ENCODE measurements around the gene NAT10.

Gene NAT10

GRCh38 chr11:34155057-34155756 lies 49.8 kb downstream of the NAT10 start:
- no peak overlapping the region for H3K4me3 ChIP-seq
- TF ChIP-seq POLR2AphosphoS5 (IDR thresholded peaks at IDR 0.05; ENCODE audit: borderline replicate concordance, low read depth, low read length) (no peak), FOXP2 (optimal IDR thresholded peaks at IDR 0.05; ENCODE audit: control extremely low read depth, extremely low read length, insufficient read depth) (no peak), EZH2 (IDR thresholded peaks at IDR 0.05) (no peak)
- no peak overlapping the region for H3K9ac ChIP-seq (ENCODE audit: insufficient read length)
- peaks cover 60% of the 10 kb centered on the region for H3K36me3 ChIP-seq (ENCODE audit: insufficient read depth, low read length)
- H3K27ac ChIP-seq = peak overlapping the region; percentile 42; the same call in 1 of the 2 replicates
- DNase-seq (ENCODE audit: low read depth, low spot score) = no peak
- no peaks in the 10 kb centered on the region for H3K9me3 ChIP-seq (ENCODE audit: low read depth, low read length)

- Histone ChIP-seq H3K9ac (ENCODE audit: insufficient read length) (no peak overlapping the region), H3K36me3 (ENCODE audit: insufficient read depth, low read length) (peaks cover 58% of the 10 kb centered on the region), H3K27ac (peak overlapping the region; percentile 42; the same call in 1 of the 2 replicates), H3K4me3 (no peak overlapping the region), H3K9me3 (ENCODE audit: low read depth, low read length) (no peaks in the 10 kb centered on the region)
- DNase-seq (ENCODE audit: low read depth, low spot score) = no peak
- TF ChIP-seq EZH2 (IDR thresholded peaks at IDR 0.05) (no peak), FOXP2 (optimal IDR thresholded peaks at IDR 0.05; ENCODE audit: control extremely low read depth, extremely low read length, insufficient read depth) (no peak), POLR2AphosphoS5 (IDR thresholded peaks at IDR 0.05; ENCODE audit: borderline replicate concordance, low read depth, low read length) (no peak)
Measured at GRCh38 chr11:34155757-34156062, 50.3 kb downstream of the NAT10 start.

GRCh38 chr11:34157163-34157562 lies 51.7 kb downstream of the NAT10 start:
- no peaks in the 10 kb centered on the region for H3K9me3 ChIP-seq (ENCODE audit: low read depth, low read length)
- H3K9ac ChIP-seq (ENCODE audit: insufficient read length) = no peak overlapping the region
- H3K27ac ChIP-seq = no peak overlapping the region
- TF ChIP-seq POLR2AphosphoS5 (IDR thresholded peaks at IDR 0.05; ENCODE audit: borderline replicate concordance, low read depth, low read length) = no peak
- DNase-seq (ENCODE audit: low read depth, low spot score) = no peak
- no peak overlapping the region for H3K4me3 ChIP-seq
- H3K36me3 ChIP-seq (ENCODE audit: insufficient read depth, low read length) = peaks cover 57% of the 10 kb centered on the region; the same call in 1 of the 2 replicates

GRCh38 chr11:34158661-34159060 lies 53.2 kb downstream of the NAT10 start:
- no peak for DNase-seq (ENCODE audit: low read depth, low spot score)
- Histone ChIP-seq H3K27ac (no peak overlapping the region), H3K9me3 (ENCODE audit: low read depth, low read length) (no peaks in the 10 kb centered on the region), H3K36me3 (ENCODE audit: insufficient read depth, low read length) (peaks cover 67% of the 10 kb centered on the region; the same call in 1 of the 2 replicates), H3K9ac (ENCODE audit: insufficient read length) (no peak overlapping the region), H3K4me3 (no peak overlapping the region)
- no peak for TF ChIP-seq EZH2 (IDR thresholded peaks at IDR 0.05)
- TF ChIP-seq FOXP2 (optimal IDR thresholded peaks at IDR 0.05; ENCODE audit: control extremely low read depth, extremely low read length, insufficient read depth) = no peak
- no peak for TF ChIP-seq POLR2AphosphoS5 (IDR thresholded peaks at IDR 0.05; ENCODE audit: borderline replicate concordance, low read depth, low read length)

GRCh38 chr11:34160049-34160721 lies 54.8 kb downstream of the NAT10 start:
- TF ChIP-seq EZH2 (IDR thresholded peaks at IDR 0.05) (no peak), FOXP2 (optimal IDR thresholded peaks at IDR 0.05; ENCODE audit: control extremely low read depth, extremely low read length, insufficient read depth) (no peak), POLR2AphosphoS5 (IDR thresholded peaks at IDR 0.05; ENCODE audit: borderline replicate concordance, low read depth, low read length) (no peak)

GRCh38 chr11:34160791-34161190 lies 55.4 kb downstream of the NAT10 start:
- H3K36me3 ChIP-seq (ENCODE audit: insufficient read depth, low read length) = peaks cover 64% of the 10 kb centered on the region; the same call in 1 of the 2 replicates
- no peak for DNase-seq (ENCODE audit: low read depth, low spot score)

More at GRCh38 chr11:34160049-34160721, 54.8 kb downstream of the NAT10 start:
- no peak overlapping the region for H3K27ac ChIP-seq
- no peak for DNase-seq (ENCODE audit: low read depth, low spot score)
- H3K4me3 ChIP-seq = no peak overlapping the region
- peaks cover 64% of the 10 kb centered on the region; the same call in 1 of the 2 replicates for H3K36me3 ChIP-seq (ENCODE audit: insufficient read depth, low read length)
- no peak overlapping the region for H3K9ac ChIP-seq (ENCODE audit: insufficient read length)
- H3K9me3 ChIP-seq (ENCODE audit: low read depth, low read length) = no peaks in the 10 kb centered on the region

GRCh38 chr11:34161361-34161760 lies 55.9 kb downstream of the NAT10 start:
- H3K27ac ChIP-seq = no peak overlapping the region
- no peaks in the 10 kb centered on the region for H3K9me3 ChIP-seq (ENCODE audit: low read depth, low read length)
- no peak for DNase-seq (ENCODE audit: low read depth, low spot score)
- peaks cover 64% of the 10 kb centered on the region; the same call in 1 of the 2 replicates for H3K36me3 ChIP-seq (ENCODE audit: insufficient read depth, low read length)
- H3K4me3 ChIP-seq = no peak overlapping the region
- H3K9ac ChIP-seq (ENCODE audit: insufficient read length) = no peak overlapping the region
- TF ChIP-seq POLR2AphosphoS5 (IDR thresholded peaks at IDR 0.05; ENCODE audit: borderline replicate concordance, low read depth, low read length) (no peak), EZH2 (IDR thresholded peaks at IDR 0.05) (no peak), FOXP2 (optimal IDR thresholded peaks at IDR 0.05; ENCODE audit: control extremely low read depth, extremely low read length, insufficient read depth) (no peak)

More at GRCh38 chr11:34160791-34161190, 55.4 kb downstream of the NAT10 start:
- Histone ChIP-seq H3K27ac (no peak overlapping the region), H3K9ac (ENCODE audit: insufficient read length) (no peak overlapping the region), H3K9me3 (ENCODE audit: low read depth, low read length) (no peaks in the 10 kb centered on the region), H3K4me3 (no peak overlapping the region)
- TF ChIP-seq EZH2 (IDR thresholded peaks at IDR 0.05) = no peak
- TF ChIP-seq POLR2AphosphoS5 (IDR thresholded peaks at IDR 0.05; ENCODE audit: borderline replicate concordance, low read depth, low read length) = no peak
- TF ChIP-seq FOXP2 (optimal IDR thresholded peaks at IDR 0.05; ENCODE audit: control extremely low read depth, extremely low read length, insufficient read depth) = no peak

GRCh38 chr11:34161812-34162492 lies 56.5 kb downstream of the NAT10 start:
- no peak overlapping the region for H3K27ac ChIP-seq
- no peak overlapping the region for H3K4me3 ChIP-seq
- DNase-seq (ENCODE audit: low read depth, low spot score) = no peak
- TF ChIP-seq EZH2 (IDR thresholded peaks at IDR 0.05) (no peak), POLR2AphosphoS5 (IDR thresholded peaks at IDR 0.05; ENCODE audit: borderline replicate concordance, low read depth, low read length) (no peak), FOXP2 (optimal IDR thresholded peaks at IDR 0.05; ENCODE audit: control extremely low read depth, extremely low read length, insufficient read depth) (no peak)
- H3K9me3 ChIP-seq (ENCODE audit: low read depth, low read length) = no peaks in the 10 kb centered on the region
- H3K36me3 ChIP-seq (ENCODE audit: insufficient read depth, low read length) = peaks cover 69% of the 10 kb centered on the region; the same call in 1 of the 2 replicates
- no peak overlapping the region for H3K9ac ChIP-seq (ENCODE audit: insufficient read length)

Data from SK-N-MC (cell line).